Astrocyte (in vitro differentiated cells and primary cell): ENCODE measurements around the gene NKAIN2. TPM values are rescaled to one million over a fixed set of nuclear protein-coding genes. Genes with fewer than 3 reads are reported as not detected.

Experiments
- DNase-seq: peaks from one replicate; pipeline ENCODE4 v3.0.0-alpha.2; 2010; ENCODE audit warnings: low read depth
- FAIRE-seq: peaks from 2 replicates; lab custom pipeline; 2011; peaks lifted over from hg19 to GRCh38; lab: Jason Lieb, UNC
- H2AFZ ChIP-seq: 2 replicates; pipeline ENCODE4 v1.6.0; 2012; ENCODE audit warnings: low read depth, low read length, inconsistent platforms
- H3K27ac ChIP-seq: 2 replicates; pipeline ENCODE4 v1.5.1; 2011; ENCODE audit warnings: low read depth, low read length, inconsistent platforms
- H3K27me3 ChIP-seq: 2 replicates; pipeline ENCODE4 v1.6.0; 2011; ENCODE audit warnings: low read length, inconsistent platforms; ENCODE audit not compliant: insufficient read depth
- H3K36me3 ChIP-seq: 2 replicates; pipeline ENCODE4 v1.5.1; 2011; ENCODE audit warnings: low read length, inconsistent platforms; ENCODE audit not compliant: insufficient read depth
- H3K4me1 ChIP-seq: 2 replicates; pipeline ENCODE4 v1.5.1; 2011; ENCODE audit warnings: low read length, inconsistent platforms; ENCODE audit not compliant: insufficient read depth
- H3K4me2 ChIP-seq: 2 replicates; pipeline ENCODE4 v1.6.0; 2012; ENCODE audit warnings: low read length, inconsistent platforms
- H3K4me3 ChIP-seq: 2 replicates; pipeline ENCODE4 v1.5.1; 2011; ENCODE audit warnings: low read depth, mild to moderate bottlenecking, low read length, inconsistent platforms; ENCODE audit not compliant: insufficient read depth
- H3K79me2 ChIP-seq: 2 replicates; pipeline ENCODE4 v1.6.0; 2012; ENCODE audit warnings: mild to moderate bottlenecking, low read length, inconsistent platforms; ENCODE audit not compliant: insufficient read depth
- H3K9ac ChIP-seq: 2 replicates; pipeline ENCODE4 v1.6.0; 2012; ENCODE audit warnings: mild to moderate bottlenecking, low read length, inconsistent platforms
- H3K9me3 ChIP-seq: 2 replicates; pipeline ENCODE4 v1.5.1; 2012; ENCODE audit warnings: low read depth, mild to moderate bottlenecking, low read length, inconsistent platforms; ENCODE audit not compliant: insufficient read depth
- H4K20me1 ChIP-seq: 2 replicates; pipeline ENCODE4 v1.6.0; 2012; ENCODE audit warnings: low read length, inconsistent platforms; ENCODE audit not compliant: insufficient read depth
- H3K27ac Mint-ChIP-seq: one replicate; pipeline ENCODE4 v1.8.0; 2021; ENCODE audit warnings: mild to moderate bottlenecking, mixed read lengths; ENCODE audit not compliant: unreplicated experiment
- H3K27me3 Mint-ChIP-seq: one replicate; pipeline ENCODE4 v1.8.0; 2021; ENCODE audit warnings: low read depth, mixed read lengths; ENCODE audit not compliant: unreplicated experiment
- H3K36me3 Mint-ChIP-seq: one replicate; pipeline ENCODE4 v1.8.0; 2021; ENCODE audit warnings: low read depth, mixed read lengths; ENCODE audit not compliant: unreplicated experiment
- H3K4me1 Mint-ChIP-seq: one replicate; pipeline ENCODE4 v1.8.0; 2021; ENCODE audit warnings: low read depth, mixed read lengths; ENCODE audit not compliant: unreplicated experiment
- H3K4me3 Mint-ChIP-seq: one replicate; pipeline ENCODE4 v1.8.0; 2021; ENCODE audit warnings: mild to moderate bottlenecking, moderate library complexity, mixed read lengths; ENCODE audit not compliant: unreplicated experiment
- H3K9me3 Mint-ChIP-seq: one replicate; pipeline ENCODE4 v1.8.0; 2021; ENCODE audit warnings: mild to moderate bottlenecking, mixed read lengths; ENCODE audit not compliant: unreplicated experiment
- EZH2 ChIP-seq: IDR thresholded peaks from 2 replicates; pipeline ENCODE4 v1.6.1; 2012; ENCODE audit warnings: mild to moderate bottlenecking, low read length, inconsistent platforms; ENCODE audit not compliant: insufficient read depth
- total RNA-seq: library from RNA; stranded (reverse); gene quantifications from 2 replicates; pipeline ENCODE4 v1.2.1, GENCODE V29; 2021
- TF ChIP-seq, protein P1 (sequence below): IDR thresholded peaks from 2 replicates; pipeline ENCODE4 v1.5.1; 2011; ENCODE audit warnings: low read depth, mild to moderate bottlenecking, inconsistent platforms, low read length, moderate library complexity; ENCODE audit not compliant: insufficient read depth

Gene NKAIN2
- total RNA-seq, 1 donor from 2014 or later = 0.07 TPM

DNA sequence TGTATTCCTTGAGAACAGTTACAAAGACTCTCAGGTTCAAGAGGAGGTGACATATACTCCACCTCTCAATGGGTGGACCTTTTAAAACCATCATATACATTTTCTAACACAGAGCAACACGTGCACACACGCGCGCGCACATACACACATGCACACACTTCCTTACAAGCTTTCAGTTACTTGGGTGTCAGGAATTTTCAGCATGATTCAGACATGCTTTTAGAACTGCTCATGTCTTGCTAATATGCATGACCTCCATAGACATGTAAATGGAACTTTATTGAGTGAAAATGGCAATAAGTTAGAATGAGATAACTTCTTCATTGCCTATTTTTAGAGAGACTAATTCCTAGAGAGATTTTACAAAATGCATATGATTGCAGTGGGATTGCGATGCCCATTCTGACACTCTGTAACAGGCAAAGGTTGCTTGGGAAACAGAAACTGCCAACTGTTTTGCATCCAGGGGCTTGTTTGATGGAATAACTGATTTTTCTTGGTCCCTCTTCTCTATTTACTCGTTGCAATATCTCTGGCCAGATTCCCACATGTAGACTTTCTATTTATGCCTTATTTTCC, 627.2 kb downstream of the NKAIN2 start:
- no peak for FAIRE-seq
- Histone ChIP-seq H3K4me1 (no peaks in the 10 kb centered on the region), H3K79me2 (no peaks in the 10 kb centered on the region), H3K9me3 (no peaks in the 10 kb centered on the region), H3K27me3 (no peaks in the 10 kb centered on the region), H3K36me3 (no peaks in the 10 kb centered on the region), H4K20me1 (no peaks in the 10 kb centered on the region), H3K4me3 (no peak overlapping the region), H3K4me2 (no peak overlapping the region), H2AFZ (no peak overlapping the region), H3K27ac (no peak overlapping the region), H3K9ac (no peak overlapping the region)
- Mint-ChIP-seq H3K36me3 (no peaks in the 10 kb centered on the region), H3K4me1 (no peaks in the 10 kb centered on the region), H3K27ac (no peak overlapping the region), H3K27me3 (no peaks in the 10 kb centered on the region), H3K4me3 (no peak overlapping the region), H3K9me3 (no peaks in the 10 kb centered on the region)
- peak; percentile 25 for DNase-seq
- no peak for TF ChIP-seq EZH2
- TF ChIP-seq, protein P1, sequence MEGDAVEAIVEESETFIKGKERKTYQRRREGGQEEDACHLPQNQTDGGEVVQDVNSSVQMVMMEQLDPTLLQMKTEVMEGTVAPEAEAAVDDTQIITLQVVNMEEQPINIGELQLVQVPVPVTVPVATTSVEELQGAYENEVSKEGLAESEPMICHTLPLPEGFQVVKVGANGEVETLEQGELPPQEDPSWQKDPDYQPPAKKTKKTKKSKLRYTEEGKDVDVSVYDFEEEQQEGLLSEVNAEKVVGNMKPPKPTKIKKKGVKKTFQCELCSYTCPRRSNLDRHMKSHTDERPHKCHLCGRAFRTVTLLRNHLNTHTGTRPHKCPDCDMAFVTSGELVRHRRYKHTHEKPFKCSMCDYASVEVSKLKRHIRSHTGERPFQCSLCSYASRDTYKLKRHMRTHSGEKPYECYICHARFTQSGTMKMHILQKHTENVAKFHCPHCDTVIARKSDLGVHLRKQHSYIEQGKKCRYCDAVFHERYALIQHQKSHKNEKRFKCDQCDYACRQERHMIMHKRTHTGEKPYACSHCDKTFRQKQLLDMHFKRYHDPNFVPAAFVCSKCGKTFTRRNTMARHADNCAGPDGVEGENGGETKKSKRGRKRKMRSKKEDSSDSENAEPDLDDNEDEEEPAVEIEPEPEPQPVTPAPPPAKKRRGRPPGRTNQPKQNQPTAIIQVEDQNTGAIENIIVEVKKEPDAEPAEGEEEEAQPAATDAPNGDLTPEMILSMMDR = no peak

DNA sequence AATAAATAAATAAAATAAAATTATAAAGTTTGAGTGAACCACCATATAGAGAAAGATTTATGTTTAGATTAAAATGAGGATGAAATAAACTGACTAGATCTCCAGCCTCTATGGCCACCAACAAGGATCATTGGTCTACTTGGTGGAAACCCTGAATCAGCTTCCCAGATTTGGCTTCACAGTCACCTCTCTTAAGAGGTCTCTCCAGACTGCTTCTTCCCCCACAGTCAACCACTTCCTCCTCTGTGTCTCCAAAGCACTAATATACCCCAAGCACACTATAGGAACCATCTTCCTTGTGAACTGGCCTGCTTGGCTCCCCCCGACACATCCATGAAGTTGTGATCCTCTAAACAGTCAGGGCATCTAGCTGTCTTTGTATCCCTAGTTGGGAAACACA, 629.0 kb downstream of the NKAIN2 start:
- H3K27ac Mint-ChIP-seq = no peak overlapping the region
- H3K9me3 ChIP-seq = no peaks in the 10 kb centered on the region
- H3K27me3 Mint-ChIP-seq = no peaks in the 10 kb centered on the region
- no peaks in the 10 kb centered on the region for H3K36me3 ChIP-seq
- H3K4me2 ChIP-seq = no peak overlapping the region
- no peak overlapping the region for H3K9ac ChIP-seq
- H3K27ac ChIP-seq = no peak overlapping the region
- H3K9me3 Mint-ChIP-seq = no peaks in the 10 kb centered on the region
- H3K27me3 ChIP-seq = no peaks in the 10 kb centered on the region
- H3K4me1 Mint-ChIP-seq = no peaks in the 10 kb centered on the region
- H2AFZ ChIP-seq = no peak overlapping the region
- no peaks in the 10 kb centered on the region for H3K36me3 Mint-ChIP-seq
- DNase-seq (no peak), FAIRE-seq (no peak)
- H3K79me2 ChIP-seq = no peaks in the 10 kb centered on the region
- H3K4me1 ChIP-seq = no peaks in the 10 kb centered on the region
- H3K4me3 ChIP-seq = no peak overlapping the region
- TF ChIP-seq, protein P1 = no peak
- no peak for TF ChIP-seq EZH2
- no peaks in the 10 kb centered on the region for H4K20me1 ChIP-seq
- no peak overlapping the region for H3K4me3 Mint-ChIP-seq

DNA sequence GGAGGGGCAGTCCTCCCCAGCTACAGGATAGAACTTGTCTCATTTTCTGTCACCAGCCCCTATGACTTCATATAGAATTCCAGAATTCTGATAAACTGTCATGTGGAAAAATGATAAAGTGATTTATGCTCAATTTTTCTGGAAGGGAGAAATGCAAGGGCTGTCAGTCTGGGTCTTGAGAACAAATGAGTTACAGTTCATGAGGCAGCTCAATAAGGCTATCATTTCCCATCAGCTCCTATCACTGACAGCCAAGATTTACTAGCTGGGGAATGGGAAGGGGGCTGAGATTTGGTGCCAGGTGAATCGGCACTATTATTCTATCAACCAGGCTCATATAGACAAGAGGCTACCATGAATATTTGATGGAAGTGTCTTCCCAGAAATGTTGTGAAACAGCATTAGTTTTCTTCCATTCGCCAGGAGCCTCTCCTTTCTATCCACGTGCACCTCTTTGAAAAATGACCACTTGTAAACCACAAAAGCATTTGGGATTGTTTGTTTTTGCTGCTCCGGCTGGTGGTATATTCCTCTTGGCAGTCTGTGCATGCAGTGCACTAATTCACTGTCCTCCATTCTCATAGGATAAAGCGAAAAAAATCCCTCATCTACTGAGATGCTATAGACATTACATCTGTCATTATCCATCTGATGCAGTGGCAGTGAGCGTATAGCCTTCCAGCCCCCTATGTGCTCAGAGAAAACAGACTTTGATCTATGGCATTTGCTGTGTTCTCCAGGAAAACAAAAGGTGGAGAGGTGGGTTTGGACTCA, 629.9 kb downstream of the NKAIN2 start:
- no peaks in the 10 kb centered on the region for H3K4me1 ChIP-seq
- H3K27ac Mint-ChIP-seq = no peak overlapping the region

More for the DNA sequence above, 629.9 kb downstream of the NKAIN2 start:
- H3K9me3 ChIP-seq = no peaks in the 10 kb centered on the region
- H3K4me2 ChIP-seq = no peak overlapping the region
- H3K4me1 Mint-ChIP-seq = no peaks in the 10 kb centered on the region
- H4K20me1 ChIP-seq = no peaks in the 10 kb centered on the region
- no peak overlapping the region for H2AFZ ChIP-seq
- no peaks in the 10 kb centered on the region for H3K27me3 Mint-ChIP-seq
- no peak for TF ChIP-seq EZH2
- TF ChIP-seq, protein P1 = no peak
- H3K9me3 Mint-ChIP-seq = no peaks in the 10 kb centered on the region
- DNase-seq = peak; percentile 8
- H3K27ac ChIP-seq = no peak overlapping the region
- H3K27me3 ChIP-seq = no peaks in the 10 kb centered on the region
- H3K36me3 Mint-ChIP-seq = no peaks in the 10 kb centered on the region
- H3K4me3 Mint-ChIP-seq = no peak overlapping the region
- H3K79me2 ChIP-seq = no peaks in the 10 kb centered on the region
- no peak overlapping the region for H3K9ac ChIP-seq
- no peak overlapping the region for H3K4me3 ChIP-seq
- no peak for FAIRE-seq
- H3K36me3 ChIP-seq = no peaks in the 10 kb centered on the region
